ENCODE data around the gene LAMB4.

The LAMB4 gene

GRCh38 chr7:108014747-108015682 is 115.1 kb downstream of the LAMB4 start:
- no peak for DNase-seq (ENCODE audit: low read depth)

- DNase-seq (ENCODE audit: low read depth) = no peak
Measured at GRCh38 chr7:108014215-108014614, 115.9 kb downstream of the LAMB4 start.

- DNase-seq (ENCODE audit: low read depth) = no peak
Measured at GRCh38 chr7:108012499-108013430, 117.4 kb downstream of the LAMB4 start.

GRCh38 chr7:108010377-108010776 is 119.8 kb downstream of the LAMB4 start:
- no peak for DNase-seq (ENCODE audit: low read depth)

GRCh38 chr7:108009873-108010272 is 120.3 kb downstream of the LAMB4 start:
- DNase-seq (ENCODE audit: low read depth) = no peak

- DNase-seq (ENCODE audit: low read depth) = no peak
Measured at GRCh38 chr7:108008827-108009226, 121.3 kb downstream of the LAMB4 start.

- no peak for DNase-seq (ENCODE audit: low read depth)
Measured at GRCh38 chr7:108008240-108008639, 121.9 kb downstream of the LAMB4 start.

- DNase-seq (ENCODE audit: low read depth) = no peak
Measured at GRCh38 chr7:108007762-108008161, 122.4 kb downstream of the LAMB4 start.

- no peak for DNase-seq (ENCODE audit: low read depth)
Measured at GRCh38 chr7:108007261-108007660, 122.9 kb downstream of the LAMB4 start.

GRCh38 chr7:108004220-108005142 is 125.7 kb downstream of the LAMB4 start:
- no peak for DNase-seq (ENCODE audit: low read depth)

GRCh38 chr7:108003599-108003935 is 126.6 kb downstream of the LAMB4 start:
- DNase-seq (ENCODE audit: low read depth) = no peak

GRCh38 chr7:108002726-108003598 is 127.2 kb downstream of the LAMB4 start, which contains the start of gene LAMB1:
Gene LAMB1 (minus strand): TSS chr7:108003161. CDS start chr7:108002885, 276 bp downstream.
- DNase-seq (ENCODE audit: low read depth) = no peak

GRCh38 chr7:108001764-108002725 is 128.1 kb downstream of the LAMB4 start:
- no peak for DNase-seq (ENCODE audit: low read depth)

GRCh38 chr7:108000875-108001763 is 129.0 kb downstream of the LAMB4 start:
- no peak for DNase-seq (ENCODE audit: low read depth)

- no peak for DNase-seq (ENCODE audit: low read depth)
Measured at GRCh38 chr7:107999779-108000560, 130.2 kb downstream of the LAMB4 start.

GRCh38 chr7:107998660-107999480 is 131.3 kb downstream of the LAMB4 start:
- DNase-seq (ENCODE audit: low read depth) = no peak

GRCh38 chr7:107998150-107998549 is 132.0 kb downstream of the LAMB4 start:
- DNase-seq (ENCODE audit: low read depth) = no peak
